C1 segment of cervical spinal cord (tissue), 14 donors: Measurements from ENCODE around the gene CCDC12.

Experiments
- DNase-seq, 14 donors: peaks; one replicate each; lab custom pipeline; 2025; lab: John Stamatoyannopoulos, UW

The CCDC12 gene

DNA sequence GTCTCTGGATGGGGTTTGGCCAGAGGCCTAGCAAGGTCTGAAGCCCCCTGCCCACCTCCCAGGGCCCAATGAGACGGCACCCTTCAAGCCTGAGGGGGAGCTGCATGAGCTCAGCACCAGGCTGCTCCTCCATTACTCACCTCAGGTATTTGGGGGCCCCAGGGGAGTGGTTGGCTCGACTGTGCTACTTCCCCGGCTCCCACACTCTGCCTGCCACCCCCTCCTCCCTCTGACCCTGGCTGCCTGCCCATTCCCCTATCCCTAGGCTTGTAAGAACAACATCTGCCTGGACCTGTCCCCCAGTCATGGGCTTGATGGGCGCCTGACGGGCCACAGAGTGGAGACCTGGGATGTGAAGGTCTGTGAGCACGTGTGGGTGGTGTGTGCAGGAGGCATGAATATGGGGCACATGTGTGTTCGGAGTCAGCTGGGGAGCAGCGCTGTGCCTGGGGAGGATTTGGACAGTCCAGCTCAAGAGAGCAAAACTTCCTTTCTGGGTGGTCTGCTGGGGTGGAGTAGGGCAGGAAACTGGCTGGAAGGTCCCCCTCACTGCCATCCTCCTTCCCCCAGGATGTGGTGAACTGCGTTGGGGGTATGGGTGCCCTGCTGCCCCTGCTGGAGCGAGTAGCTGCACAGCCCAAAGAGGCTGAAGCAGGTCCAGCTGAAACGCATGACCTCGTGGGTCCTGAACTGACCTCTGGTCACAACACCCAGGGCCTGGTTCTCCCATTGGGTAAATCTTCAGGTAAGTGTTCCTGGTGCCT lies 20.3 kb upstream of the CCDC12 start:
- no peak for DNase-seq

DNA sequence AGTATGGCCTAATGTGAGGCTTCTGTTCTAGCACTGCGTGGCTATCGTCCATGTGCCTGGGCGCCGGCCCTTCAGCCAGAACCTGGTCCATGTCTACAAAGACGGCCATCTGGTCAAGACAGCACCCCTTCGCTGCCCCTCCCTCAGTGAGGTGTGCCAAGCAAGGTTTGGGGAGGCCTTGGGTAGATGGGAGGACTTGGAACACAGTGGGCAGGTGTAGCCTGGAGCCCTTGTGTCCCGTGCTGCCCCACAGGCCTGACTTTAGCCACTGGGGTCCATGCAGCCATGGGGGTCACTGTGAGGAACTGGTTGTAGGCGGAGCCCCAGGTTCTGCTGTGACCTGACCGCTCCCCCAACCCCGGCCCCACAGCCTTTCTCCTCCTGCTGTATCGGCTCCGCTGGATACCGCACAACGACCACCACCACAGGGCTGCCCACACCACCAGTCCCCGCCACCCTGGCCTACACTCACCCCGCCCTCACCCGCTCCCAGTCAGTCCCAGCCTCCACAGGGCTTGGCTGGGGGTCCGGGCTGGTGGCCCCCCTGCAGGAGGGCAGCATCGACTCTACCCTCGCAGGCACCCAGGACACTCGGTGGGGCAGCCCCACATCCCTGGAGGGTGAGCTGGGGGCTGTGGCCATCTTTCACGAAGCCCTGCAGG lies 19.5 kb upstream of the CCDC12 start:
- no peak for DNase-seq

DNA sequence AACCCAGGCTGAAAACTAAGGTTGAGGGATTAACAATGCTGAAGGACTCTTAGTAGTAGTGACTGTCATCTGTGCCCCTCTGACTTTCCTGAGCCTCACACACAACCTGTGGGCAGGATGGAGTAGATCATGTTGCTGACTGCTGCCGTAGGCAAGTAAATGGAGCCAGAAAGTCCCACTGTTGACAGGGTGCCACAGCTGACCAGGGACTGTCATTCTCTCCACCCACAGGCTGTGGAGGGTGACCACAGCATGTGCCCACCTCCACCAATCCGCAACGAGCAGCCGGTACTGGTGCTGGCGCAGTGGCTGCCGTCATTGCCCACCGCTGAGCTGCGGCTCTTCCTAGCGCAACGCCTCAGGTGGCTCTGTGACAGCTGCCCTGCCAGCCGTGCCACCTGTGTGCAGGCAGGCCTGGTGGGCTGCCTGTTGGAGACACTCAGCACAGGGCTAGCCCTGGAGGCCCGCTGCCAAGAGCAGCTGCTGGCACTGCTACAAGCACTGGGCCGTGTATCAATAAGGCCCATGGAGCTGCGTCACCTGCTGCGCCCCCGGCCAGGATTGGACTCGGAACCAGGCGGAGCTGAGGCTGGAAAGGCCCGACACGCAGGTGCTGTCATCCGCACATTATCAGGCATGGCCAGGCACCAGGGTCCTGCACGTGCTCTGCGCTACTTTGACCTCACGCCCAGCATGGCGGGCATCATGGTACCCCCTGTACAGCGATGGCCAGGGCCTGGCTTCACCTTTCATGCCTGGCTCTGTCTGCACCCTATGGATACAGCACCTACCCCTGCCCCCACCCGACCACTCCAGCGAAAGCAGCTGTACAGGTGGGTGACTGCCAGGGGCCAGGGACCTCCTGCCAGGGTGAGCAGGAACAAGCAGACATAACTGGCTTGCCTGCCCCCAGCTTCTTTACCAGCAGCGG lies 18.5 kb upstream of the CCDC12 start:
- DNase-seq: peak in 1 of 14 donors; percentile 79

DNA sequence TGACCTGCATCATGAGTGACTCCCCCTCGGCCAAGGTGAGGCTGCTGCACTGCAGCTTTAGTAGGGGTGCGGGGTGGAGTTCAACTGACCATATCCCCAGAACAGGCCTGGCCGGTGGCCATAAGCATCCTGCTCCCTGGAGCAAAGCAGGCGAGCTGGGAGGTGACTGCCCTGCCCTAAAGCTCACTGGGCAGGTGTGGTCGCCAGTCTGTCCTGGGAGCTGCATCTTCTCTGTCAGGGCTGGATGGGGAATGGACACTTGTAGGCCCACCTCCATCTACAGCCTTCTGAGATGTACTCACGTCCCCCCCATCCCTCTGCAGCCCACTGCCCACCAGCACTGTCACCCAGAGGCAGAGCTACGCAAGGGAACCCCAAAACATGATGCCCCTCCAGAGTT lies 17.4 kb upstream of the CCDC12 start:
- DNase-seq: no peak

DNA sequence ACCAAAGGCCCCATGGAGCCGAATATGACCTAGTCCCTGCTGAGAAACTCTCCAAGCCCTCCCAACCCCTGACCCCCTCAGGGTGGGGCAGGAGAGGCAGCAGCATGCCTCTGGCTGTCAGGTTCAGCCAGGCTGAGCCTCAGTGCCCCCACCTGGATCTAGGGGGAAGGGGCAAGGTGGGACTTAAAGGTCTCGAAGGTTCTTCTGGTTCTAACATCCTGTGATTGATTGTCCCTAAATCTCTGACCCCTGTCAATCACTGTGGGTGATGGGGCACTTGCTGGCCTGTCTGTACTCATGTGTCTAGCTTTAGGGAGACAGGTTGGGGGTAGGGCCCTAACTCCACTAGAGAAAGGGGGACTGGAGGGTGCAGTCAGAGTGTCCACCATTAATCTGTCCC lies 16.7 kb upstream of the CCDC12 start:
- DNase-seq: no peak

DNA sequence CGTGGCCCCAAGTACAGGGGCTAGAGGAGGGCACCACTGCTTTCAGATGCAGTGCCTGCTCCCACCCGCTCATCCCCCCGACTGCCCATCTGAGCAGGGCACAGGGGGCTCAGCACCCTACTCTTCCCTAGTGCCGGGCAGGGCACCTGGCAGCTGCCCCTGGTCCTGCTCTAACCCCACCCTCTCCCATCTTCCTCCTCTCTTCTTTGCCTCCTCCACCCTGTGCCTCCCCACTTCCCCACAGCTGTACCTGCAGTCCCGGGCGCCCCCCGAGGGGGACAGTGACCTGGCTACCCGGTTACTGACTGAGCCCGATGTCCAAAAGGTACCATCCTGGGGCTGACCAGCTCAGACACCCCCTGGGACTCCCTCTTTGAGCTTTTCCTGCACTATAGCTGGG lies 15.7 kb upstream of the CCDC12 start:
- DNase-seq: no peak

DNA sequence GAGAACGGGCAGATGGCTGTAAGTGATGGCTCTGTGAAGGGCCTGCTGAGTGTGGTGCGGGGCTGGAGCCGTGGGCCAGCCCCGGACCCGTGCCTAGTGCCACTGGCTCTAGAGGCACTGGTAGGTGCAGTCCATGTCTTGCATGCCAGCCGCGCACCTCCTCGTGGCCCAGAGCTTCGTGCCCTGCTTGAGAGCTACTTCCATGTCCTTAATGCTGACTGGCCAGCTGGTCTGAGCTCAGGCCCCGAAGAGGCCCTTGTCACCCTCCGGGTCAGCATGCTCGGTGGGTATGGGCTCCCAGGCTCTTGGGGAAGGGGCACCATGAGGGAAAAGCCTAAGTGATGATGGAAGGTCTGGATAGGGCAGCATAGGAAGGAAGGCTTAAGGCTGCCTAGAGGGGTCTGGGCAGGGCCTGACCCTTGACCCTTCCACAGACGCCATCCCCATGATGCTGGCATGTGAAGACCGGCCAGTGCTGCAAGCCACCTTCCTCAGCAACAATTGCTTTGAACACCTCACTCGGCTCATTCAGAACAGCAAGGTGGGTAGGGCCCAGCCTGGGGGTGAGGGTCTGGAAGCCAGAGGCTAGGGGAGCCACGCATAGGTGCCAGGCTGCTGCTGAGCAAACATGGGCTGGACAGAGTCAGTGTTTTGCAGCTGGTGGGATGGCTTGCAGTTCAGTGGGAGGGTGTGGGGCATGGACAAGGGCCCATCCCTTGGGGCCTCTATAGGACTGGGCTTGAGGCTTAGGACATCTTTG lies 15.0 kb upstream of the CCDC12 start:
- DNase-seq: no peak

DNA sequence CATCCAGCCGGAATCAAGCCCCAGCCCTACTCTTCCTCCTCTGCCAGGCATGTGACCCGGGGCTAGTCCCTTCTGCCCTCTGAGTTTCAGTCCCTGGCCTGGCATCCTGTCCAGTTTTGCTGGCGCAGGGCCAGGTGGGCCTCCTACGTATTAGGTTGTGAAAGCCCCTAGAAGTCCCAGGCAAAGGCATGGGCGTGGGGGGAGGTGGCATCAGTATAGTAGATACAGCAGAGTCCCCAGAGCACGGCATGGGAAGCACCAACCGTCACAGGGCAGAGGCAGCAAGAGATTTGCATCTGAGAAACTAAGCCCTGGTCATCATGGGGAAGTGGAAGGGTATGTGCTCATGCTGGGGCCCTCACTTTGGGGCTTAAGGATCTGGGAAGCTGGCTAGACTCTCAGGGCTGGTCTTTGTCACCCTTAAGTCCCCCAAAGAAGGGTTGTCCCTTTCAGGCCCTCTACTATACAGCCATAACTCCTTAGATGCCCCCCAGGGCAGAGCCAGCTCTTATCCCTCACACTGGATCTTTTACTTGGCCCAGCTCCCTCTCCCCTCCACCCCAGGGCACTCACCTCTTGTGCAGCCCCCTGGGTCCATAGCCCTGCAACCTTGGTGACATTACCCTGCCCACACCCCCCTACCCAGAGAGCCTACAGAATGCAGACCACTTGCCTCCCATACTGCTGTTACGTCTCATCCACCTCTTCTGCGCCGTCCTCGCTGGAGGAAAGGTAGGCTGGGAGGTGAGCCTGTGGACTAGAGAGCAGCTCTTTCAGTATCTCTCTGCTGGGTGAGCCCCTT lies 14.2 kb upstream of the CCDC12 start:
- peak in 3 of 14 donors; percentile 16 to 59 (median 31) for DNase-seq

DNA sequence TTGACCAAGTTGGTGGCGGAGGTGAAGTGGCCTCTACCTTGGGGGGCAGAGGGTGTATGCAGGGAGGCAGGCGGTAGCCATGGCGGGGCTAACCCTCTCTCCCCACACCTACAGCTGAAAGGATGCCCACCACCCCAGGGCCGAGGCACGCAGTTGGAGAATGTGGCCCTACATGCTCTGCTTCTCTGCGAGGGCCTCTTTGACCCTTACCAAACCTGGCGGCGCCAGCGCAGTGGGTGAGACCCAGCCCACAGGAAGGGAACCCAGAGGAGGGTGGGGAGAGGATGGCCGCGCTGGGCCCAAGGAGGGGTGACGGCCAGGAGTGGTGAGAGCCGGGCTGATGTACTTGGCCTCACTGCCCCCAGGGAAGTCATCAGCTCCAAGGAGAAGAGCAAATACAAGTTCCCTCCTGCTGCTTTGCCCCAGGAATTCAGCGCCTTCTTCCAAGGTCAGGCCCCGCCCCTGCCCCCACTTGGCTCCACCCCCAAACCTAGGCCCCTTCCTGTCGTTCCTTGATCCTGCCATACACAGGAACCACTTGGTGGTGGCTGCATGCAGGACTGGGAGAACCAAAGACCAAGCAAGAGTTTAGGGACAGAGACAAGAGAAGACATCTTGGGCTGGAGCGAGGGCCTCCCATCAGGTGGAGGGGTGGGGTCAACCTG lies 12.7 kb upstream of the CCDC12 start:
- DNase-seq: no peak

DNA sequence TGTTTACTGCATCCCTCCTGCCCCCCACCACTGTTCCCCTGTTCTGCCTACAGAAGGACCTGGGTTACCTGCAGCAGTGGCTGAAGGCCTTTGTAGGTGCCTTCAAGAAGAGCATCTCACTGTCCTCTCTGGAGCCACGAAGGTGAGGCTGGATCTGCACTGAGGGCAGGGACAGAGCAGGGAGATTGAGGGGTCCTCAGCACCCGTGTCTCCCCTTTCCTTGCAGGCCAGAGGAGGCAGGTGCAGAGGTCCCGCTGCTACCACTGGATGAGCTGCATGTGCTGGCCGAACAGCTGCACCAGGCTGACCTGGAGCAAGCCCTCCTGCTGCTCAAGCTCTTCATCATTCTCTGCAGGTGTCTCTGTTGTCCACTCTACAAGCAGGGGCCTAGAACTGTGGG lies 12.1 kb upstream of the CCDC12 start:
- DNase-seq: no peak

DNA sequence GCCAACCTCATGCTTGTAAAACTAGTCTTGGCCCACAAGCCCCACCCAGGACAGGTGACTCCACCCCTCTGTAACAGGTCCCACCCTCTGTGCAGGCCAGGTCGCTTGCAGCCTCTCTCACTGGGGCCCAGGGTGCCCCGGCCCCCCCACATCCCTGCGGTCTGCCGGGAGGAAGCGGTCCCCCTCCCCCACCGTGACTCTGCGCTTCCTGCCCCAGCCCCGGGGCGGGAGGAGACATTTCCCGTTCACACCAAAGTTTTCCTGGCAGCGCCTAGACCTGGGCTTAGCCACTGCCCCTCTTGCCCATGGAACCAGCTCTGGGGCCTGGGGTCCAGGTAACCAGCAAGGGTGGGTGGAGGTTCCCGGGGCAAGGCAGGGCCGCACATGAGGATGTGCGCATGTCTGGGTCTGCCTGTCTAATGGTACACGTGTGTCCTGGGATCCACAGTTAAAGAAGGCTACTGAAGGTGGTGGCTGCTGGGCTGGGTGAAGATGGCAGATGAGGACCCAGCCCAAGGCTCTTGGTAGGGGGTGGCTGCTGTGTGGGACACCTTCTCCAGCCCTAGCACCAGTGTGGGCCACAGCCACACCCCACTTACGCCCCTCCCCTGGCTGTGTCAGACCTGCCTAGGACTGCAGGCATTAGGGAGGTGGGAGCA lies 11.3 kb upstream of the CCDC12 start:
- peak in 2 of 14 donors; percentile 15 to 26 for DNase-seq

DNA sequence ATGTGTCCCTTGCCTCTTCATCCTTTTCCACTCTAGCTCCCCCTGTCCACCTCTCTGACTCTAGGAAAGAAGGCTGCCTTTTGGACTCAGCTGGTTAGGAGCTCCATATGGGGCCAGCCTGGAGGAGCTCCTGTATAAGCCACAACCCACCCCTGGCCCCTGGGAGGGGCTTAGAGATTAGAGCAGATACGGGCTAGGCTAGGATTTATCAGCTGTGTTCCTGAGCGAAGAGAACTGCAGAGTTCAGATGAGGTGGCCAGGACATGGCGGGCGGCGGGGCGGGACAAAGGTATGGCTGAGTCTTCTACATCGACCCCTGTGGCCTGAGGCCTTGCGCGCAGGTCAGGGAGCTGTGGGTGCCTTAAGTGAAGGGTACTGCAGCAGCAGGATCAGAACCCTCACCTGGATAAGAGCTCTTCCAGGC lies 10.8 kb upstream of the CCDC12 start:
- DNase-seq: no peak

DNA sequence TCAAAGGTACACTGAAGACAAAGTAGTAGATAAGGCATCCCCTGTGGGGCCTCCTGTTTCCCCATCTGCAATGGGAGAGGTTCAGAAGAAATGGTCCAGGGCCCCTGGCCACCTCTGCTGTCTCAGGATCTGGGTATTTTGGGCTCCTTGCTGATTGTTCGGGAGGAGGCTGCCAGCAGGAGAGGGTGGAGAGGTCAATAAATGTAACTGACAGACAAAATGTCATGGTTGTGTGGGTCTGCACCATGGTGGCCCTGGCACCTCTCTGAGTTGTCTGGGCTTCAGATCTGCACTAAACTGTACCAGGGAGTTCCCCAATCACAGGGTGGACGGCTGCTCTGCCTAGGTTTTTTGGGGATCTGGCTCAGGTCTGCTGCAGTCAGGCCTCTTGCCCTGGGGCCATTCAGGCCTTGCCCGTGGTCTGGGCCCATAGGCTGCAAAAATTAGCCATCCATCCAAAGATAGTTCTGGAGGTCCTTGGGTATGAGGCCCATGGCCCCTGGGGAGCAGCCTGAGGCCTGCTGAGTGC lies 10.3 kb upstream of the CCDC12 start:
- no peak for DNase-seq

DNA sequence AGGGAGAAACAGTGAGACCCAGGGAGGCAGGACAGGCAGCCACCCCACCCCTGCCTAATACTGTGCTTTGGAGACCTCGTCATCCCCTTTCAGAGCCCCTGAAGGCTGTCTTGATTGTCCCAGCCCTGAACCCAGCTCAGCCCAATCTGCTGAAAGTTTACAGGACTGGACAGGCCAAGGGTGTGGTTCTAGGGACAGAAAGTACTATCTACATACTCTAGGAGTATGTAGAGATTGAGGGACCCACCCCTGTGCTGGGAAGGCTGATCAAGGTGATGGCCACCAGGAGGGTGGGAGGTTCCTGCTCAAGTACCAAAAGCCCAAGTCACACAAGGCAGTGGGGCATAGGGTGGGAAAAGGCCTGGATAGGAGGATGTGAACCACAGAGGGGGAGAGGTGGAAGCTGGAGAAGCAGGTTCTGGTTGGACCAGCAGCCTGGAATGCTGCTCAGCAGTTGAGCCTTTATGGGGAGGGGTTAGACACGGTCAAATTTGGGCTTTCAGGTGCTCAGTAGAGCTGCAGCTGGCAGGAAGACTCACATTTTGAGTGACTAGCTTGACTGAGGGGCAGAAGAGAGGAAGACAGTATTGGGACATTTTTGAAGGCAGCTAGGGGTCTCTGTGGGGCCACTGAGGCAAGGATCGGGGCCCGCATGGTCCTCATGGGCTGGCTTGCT lies 9.6 kb upstream of the CCDC12 start:
- DNase-seq: no peak

DNA sequence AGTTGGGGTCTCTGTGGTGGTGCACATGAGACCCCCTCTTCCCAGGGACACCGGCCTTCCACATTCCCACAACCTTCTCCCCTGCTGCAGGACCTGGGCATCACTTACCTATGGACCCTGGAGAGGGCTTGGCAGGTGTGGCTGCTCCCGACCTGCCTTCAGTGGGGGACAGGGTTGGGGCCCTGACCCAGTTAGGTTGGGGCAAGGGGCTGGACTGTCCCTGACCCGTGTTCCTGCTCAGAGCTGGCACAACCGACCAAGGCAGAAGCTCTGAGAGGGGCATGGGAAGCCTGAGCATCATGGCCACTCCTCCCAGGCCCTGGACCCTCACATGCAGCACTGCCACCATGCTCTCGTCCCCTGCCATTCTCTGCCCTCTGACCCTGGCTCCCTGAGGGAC lies 9.0 kb upstream of the CCDC12 start:
- DNase-seq: no peak

DNA sequence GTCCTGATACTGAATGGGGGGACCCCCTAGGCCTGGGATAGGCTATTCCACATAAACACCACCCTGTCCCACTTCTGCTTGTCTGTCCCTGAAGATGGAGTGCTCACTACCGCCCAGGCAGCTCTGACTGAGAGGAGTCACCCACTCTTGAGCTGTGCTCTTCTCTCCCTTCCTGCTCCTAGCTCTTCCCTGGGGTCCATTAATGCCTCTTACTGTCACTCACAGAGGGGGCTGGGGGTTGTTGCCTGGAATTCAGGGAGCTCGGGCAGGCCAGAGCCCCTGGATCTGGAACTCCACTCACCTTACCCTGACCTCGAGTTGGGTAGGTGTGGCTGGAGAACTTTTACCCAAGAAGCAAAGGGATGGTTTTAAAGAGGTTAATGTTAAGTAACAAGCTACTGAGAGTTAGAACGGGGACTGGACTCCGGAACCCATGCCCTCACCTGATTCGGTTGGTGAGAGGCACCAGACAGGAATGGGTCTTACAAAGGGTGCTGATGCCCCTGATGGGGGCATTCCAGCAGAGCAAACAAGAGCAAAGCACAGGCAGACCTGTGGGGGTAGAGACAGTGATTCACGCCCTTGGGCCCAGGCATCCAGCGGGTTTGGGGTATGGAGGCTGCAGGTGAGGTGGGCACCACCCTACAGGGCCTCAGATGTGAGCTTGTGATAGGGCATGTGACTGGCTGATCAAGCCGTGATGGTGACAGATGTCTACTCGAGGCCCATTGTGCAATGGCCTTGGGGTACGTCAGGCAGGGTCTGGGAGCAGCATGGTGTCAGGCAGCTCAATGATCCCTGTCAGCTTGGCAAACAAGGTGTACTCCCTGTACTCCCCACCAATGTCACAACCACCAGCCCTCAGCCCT lies 8.3 kb upstream of the CCDC12 start:
- DNase-seq: no peak

DNA sequence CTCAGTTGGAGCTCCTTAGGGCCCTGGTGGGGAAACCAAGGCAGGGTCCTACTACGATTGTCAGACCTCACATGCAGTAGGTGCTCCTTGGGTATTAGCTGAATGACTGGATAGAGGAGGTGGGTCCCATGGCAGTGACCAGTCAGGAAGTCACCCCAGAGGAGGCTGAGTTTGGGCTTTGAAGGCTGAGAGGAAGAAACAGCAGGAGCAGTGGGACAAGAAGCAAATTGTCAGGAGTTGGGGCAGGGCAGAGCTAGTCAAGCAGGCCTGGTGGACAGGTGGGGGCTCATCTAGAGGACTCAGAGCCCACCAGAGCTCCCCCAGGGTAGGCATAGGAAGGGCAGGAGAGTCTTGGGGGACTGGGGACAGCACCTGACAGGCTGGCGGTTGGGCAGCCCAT lies 6.0 kb upstream of the CCDC12 start:
- no peak for DNase-seq
